ENCODE data around the gene MTMR3. TPM values are rescaled to one million over a fixed set of nuclear protein-coding genes. Genes with fewer than 3 reads are reported as not detected.

MTMR3 gene
- total and polyA plus RNA-seq, 2 of the 8 experiments (the other 6 are each of a cell fraction or from before 2014, with no cell fraction given): 16.9 to 18.5 TPM

- TF ChIP-seq, protein P1, sequence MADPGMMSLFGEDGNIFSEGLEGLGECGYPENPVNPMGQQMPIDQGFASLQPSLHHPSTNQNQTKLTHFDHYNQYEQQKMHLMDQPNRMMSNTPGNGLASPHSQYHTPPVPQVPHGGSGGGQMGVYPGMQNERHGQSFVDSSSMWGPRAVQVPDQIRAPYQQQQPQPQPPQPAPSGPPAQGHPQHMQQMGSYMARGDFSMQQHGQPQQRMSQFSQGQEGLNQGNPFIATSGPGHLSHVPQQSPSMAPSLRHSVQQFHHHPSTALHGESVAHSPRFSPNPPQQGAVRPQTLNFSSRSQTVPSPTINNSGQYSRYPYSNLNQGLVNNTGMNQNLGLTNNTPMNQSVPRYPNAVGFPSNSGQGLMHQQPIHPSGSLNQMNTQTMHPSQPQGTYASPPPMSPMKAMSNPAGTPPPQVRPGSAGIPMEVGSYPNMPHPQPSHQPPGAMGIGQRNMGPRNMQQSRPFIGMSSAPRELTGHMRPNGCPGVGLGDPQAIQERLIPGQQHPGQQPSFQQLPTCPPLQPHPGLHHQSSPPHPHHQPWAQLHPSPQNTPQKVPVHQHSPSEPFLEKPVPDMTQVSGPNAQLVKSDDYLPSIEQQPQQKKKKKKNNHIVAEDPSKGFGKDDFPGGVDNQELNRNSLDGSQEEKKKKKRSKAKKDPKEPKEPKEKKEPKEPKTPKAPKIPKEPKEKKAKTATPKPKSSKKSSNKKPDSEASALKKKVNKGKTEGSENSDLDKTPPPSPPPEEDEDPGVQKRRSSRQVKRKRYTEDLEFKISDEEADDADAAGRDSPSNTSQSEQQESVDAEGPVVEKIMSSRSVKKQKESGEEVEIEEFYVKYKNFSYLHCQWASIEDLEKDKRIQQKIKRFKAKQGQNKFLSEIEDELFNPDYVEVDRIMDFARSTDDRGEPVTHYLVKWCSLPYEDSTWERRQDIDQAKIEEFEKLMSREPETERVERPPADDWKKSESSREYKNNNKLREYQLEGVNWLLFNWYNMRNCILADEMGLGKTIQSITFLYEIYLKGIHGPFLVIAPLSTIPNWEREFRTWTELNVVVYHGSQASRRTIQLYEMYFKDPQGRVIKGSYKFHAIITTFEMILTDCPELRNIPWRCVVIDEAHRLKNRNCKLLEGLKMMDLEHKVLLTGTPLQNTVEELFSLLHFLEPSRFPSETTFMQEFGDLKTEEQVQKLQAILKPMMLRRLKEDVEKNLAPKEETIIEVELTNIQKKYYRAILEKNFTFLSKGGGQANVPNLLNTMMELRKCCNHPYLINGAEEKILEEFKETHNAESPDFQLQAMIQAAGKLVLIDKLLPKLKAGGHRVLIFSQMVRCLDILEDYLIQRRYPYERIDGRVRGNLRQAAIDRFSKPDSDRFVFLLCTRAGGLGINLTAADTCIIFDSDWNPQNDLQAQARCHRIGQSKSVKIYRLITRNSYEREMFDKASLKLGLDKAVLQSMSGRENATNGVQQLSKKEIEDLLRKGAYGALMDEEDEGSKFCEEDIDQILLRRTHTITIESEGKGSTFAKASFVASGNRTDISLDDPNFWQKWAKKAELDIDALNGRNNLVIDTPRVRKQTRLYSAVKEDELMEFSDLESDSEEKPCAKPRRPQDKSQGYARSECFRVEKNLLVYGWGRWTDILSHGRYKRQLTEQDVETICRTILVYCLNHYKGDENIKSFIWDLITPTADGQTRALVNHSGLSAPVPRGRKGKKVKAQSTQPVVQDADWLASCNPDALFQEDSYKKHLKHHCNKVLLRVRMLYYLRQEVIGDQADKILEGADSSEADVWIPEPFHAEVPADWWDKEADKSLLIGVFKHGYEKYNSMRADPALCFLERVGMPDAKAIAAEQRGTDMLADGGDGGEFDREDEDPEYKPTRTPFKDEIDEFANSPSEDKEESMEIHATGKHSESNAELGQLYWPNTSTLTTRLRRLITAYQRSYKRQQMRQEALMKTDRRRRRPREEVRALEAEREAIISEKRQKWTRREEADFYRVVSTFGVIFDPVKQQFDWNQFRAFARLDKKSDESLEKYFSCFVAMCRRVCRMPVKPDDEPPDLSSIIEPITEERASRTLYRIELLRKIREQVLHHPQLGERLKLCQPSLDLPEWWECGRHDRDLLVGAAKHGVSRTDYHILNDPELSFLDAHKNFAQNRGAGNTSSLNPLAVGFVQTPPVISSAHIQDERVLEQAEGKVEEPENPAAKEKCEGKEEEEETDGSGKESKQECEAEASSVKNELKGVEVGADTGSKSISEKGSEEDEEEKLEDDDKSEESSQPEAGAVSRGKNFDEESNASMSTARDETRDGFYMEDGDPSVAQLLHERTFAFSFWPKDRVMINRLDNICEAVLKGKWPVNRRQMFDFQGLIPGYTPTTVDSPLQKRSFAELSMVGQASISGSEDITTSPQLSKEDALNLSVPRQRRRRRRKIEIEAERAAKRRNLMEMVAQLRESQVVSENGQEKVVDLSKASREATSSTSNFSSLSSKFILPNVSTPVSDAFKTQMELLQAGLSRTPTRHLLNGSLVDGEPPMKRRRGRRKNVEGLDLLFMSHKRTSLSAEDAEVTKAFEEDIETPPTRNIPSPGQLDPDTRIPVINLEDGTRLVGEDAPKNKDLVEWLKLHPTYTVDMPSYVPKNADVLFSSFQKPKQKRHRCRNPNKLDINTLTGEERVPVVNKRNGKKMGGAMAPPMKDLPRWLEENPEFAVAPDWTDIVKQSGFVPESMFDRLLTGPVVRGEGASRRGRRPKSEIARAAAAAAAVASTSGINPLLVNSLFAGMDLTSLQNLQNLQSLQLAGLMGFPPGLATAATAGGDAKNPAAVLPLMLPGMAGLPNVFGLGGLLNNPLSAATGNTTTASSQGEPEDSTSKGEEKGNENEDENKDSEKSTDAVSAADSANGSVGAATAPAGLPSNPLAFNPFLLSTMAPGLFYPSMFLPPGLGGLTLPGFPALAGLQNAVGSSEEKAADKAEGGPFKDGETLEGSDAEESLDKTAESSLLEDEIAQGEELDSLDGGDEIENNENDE (IDR thresholded peaks at IDR 0.05; ENCODE audit: insufficient replicate concordance, low read length): no peak
- no peak for TF ChIP-seq KDM1A (IDR thresholded peaks at IDR 0.05; ENCODE audit: borderline replicate concordance, low read length)
Measured at GRCh38 chr22:29842172-29842571, 40.8 kb upstream of the MTMR3 start (continued).
